Measurements from ENCODE around the gene PHLDB2. TPM values are rescaled to one million over a fixed set of nuclear protein-coding genes. Genes with fewer than 3 reads are reported as not detected.

PHLDB2 gene
- total and polyA plus RNA-seq, 2 of the 4 experiments (the other 2 are of a cell fraction) = 10.6 to 28.7 TPM

DNA sequence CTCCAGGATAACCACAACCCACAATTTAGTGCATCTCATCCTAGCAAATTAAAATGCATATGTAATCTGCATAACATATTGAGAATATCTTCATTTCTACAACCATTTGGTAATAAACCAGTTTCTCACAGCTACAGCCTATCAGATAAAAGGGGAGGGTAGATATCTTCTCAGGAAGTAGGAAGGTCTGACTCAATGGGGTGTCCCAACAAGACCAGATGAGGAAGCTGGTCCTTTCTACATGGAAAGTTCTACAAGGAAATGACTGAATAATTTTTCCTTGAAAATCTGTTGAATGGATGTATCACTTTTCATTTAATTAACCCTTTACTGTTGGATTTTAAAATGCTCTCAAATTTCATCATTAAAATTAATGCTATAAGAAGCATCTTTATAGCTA, 158.0 kb downstream of the PHLDB2 start:
- Histone ChIP-seq H2AFZ (replicated peaks; ENCODE audit: low read length, poor library complexity) (no peak overlapping the region), H3K27me3 (ENCODE audit: control insufficient read depth, insufficient read depth, low read length) (no peaks in the 10 kb centered on the region), H3K4ac (ENCODE audit: low read depth, low read length) (no peak overlapping the region), H3K18ac (ENCODE audit: low read depth, low read length) (no peak overlapping the region), H3K23ac (ENCODE audit: low read depth, low read length) (no peak overlapping the region), H3K9me3 (ENCODE audit: control insufficient read depth, insufficient read depth, low read length) (no peaks in the 10 kb centered on the region), H4K8ac (ENCODE audit: low read depth in 2 of 2, low read length in 2 of 2) (no peak overlapping the region), H3K4me3 (ENCODE audit: insufficient read depth, low read depth, low read length) (no peak overlapping the region), H2BK15ac (ENCODE audit: low read depth, low read length) (no peak overlapping the region), H3K9me1 (ENCODE audit: insufficient read depth, low read length) (no peaks in the 10 kb centered on the region), H4K5ac (ENCODE audit: low read depth, low read length) (no peak overlapping the region), H4K91ac (ENCODE audit: insufficient read depth, low read depth, low read length) (no peak overlapping the region), H3K4me2 (ENCODE audit: low read depth, low read length) (no peak overlapping the region), H3K56ac (ENCODE audit: extremely low read depth, insufficient read depth, low read length) (no peak overlapping the region), H3K27ac (ENCODE audit: insufficient read depth, low read length) (no peak overlapping the region), H3K36me3 (ENCODE audit: control insufficient read depth, insufficient read depth, low read length) (no peaks in the 10 kb centered on the region), H2BK5ac (ENCODE audit: low read depth, low read length, poor library complexity, severe bottlenecking) (no peak overlapping the region), H3K14ac (replicated peaks; ENCODE audit: low read depth, low read length) (no peak overlapping the region), H2AK9ac (replicated peaks; ENCODE audit: low read depth, low read length, poor library complexity) (no peak overlapping the region), H2AK5ac (ENCODE audit: low read depth, low read length) (no peak overlapping the region), H2BK120ac (ENCODE audit: low read depth, low read length) (no peak overlapping the region), H3K9ac (ENCODE audit: low read depth, low read length) (no peak overlapping the region), H3K79me1 (ENCODE audit: low read depth in 1 of 2, low read length in 2 of 2) (no peaks in the 10 kb centered on the region), H4K20me1 (ENCODE audit: insufficient read depth, low read length) (no peaks in the 10 kb centered on the region), H2BK20ac (ENCODE audit: low read depth, low read length) (no peak overlapping the region), H3K4me1 (ENCODE audit: control insufficient read depth, insufficient read depth, low read length) (peaks cover 2% of the 10 kb centered on the region; the same call in 1 of the 2 replicates)
- DNase-seq (no peak), ATAC-seq (ENCODE audit: low read depth) (no peak)
- intact Hi-C loops (cut with micrococcal nuclease) (no loop called here), in situ Hi-C loops (cut with MboI; ENCODE audit: low sequenced_read_pairs) (no loop called here), dilution Hi-C loops (cut with HindIII; ENCODE audit: low sequenced_read_pairs, unreplicated experiment) (no loop called here)
- BruUV-seq (replicated peaks) = no TSS peak
- CTCF ChIA-PET = interaction anchor here (0.8 to 1.1 kb wide), 2 partner anchors 9 to 16 kb away, joined by 3 to 4 read pairs; no protein-coding TSS in a partner anchor
- POLR2A ChIA-PET (ENCODE audit: unreplicated experiment) = interaction anchor here (0.6 kb wide), 1 partner anchor 90 kb away, joined by 3 read pairs; no protein-coding TSS in a partner anchor
- TF ChIP-seq RAD21 (IDR thresholded peaks at IDR 0.05; ENCODE audit: low read length) (no peak), MAZ (IDR thresholded peaks at IDR 0.05; ENCODE audit: borderline replicate concordance, low read depth, low read length) (no peak), MAFK (IDR thresholded peaks at IDR 0.05; ENCODE audit: low read depth, low read length) (no peak), POLR2A (IDR thresholded peaks at IDR 0.05; ENCODE audit: low read depth, low read length) (no peak), BHLHE40 (IDR thresholded peaks at IDR 0.05; ENCODE audit: low read depth, low read length) (no peak), SMC3 (IDR thresholded peaks at IDR 0.05; ENCODE audit: low read depth, low read length) (no peak), FOS (IDR thresholded peaks at IDR 0.05; ENCODE audit: low read depth, low read length) (no peak), MXI1 (IDR thresholded peaks at IDR 0.05; ENCODE audit: borderline replicate concordance, low read depth, low read length) (no peak), NFE2L2 (IDR thresholded peaks at IDR 0.05; ENCODE audit: low read depth, low read length) (no peak), RFX5 (IDR thresholded peaks at IDR 0.05; ENCODE audit: low read depth, low read length) (no peak), CEBPB (IDR thresholded peaks at IDR 0.05; ENCODE audit: low read depth, low read length) (no peak), CHD1 (IDR thresholded peaks at IDR 0.05; ENCODE audit: low read depth, low read length) (no peak), RCOR1 (IDR thresholded peaks at IDR 0.05; ENCODE audit: insufficient replicate concordance, low read length) (no peak)
- TF ChIP-seq, protein P1, sequence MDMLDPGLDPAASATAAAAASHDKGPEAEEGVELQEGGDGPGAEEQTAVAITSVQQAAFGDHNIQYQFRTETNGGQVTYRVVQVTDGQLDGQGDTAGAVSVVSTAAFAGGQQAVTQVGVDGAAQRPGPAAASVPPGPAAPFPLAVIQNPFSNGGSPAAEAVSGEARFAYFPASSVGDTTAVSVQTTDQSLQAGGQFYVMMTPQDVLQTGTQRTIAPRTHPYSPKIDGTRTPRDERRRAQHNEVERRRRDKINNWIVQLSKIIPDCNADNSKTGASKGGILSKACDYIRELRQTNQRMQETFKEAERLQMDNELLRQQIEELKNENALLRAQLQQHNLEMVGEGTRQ (IDR thresholded peaks at IDR 0.05; ENCODE audit: low read depth, low read length) = no peak
- TF ChIP-seq, protein P2, sequence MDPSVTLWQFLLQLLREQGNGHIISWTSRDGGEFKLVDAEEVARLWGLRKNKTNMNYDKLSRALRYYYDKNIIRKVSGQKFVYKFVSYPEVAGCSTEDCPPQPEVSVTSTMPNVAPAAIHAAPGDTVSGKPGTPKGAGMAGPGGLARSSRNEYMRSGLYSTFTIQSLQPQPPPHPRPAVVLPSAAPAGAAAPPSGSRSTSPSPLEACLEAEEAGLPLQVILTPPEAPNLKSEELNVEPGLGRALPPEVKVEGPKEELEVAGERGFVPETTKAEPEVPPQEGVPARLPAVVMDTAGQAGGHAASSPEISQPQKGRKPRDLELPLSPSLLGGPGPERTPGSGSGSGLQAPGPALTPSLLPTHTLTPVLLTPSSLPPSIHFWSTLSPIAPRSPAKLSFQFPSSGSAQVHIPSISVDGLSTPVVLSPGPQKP (IDR thresholded peaks at IDR 0.05; ENCODE audit: borderline replicate concordance, low read depth, low read length) = no peak
- TF ChIP-seq, protein P3, sequence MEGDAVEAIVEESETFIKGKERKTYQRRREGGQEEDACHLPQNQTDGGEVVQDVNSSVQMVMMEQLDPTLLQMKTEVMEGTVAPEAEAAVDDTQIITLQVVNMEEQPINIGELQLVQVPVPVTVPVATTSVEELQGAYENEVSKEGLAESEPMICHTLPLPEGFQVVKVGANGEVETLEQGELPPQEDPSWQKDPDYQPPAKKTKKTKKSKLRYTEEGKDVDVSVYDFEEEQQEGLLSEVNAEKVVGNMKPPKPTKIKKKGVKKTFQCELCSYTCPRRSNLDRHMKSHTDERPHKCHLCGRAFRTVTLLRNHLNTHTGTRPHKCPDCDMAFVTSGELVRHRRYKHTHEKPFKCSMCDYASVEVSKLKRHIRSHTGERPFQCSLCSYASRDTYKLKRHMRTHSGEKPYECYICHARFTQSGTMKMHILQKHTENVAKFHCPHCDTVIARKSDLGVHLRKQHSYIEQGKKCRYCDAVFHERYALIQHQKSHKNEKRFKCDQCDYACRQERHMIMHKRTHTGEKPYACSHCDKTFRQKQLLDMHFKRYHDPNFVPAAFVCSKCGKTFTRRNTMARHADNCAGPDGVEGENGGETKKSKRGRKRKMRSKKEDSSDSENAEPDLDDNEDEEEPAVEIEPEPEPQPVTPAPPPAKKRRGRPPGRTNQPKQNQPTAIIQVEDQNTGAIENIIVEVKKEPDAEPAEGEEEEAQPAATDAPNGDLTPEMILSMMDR (conservative IDR thresholded peaks at IDR 0.05; ENCODE audit: low read depth, low read length) = no peak

All from IMR-90 (cell line).